WTC11 (cell line): ENCODE data around the gene FRRS1. TPM values are rescaled to one million over a fixed set of nuclear protein-coding genes. Genes with fewer than 3 reads are reported as not detected.

Experiments
- ATAC-seq: fragments of 200-7000 bp; cut with Tn5 transposase; 2 replicates; pipeline ENCODE4 v1.10.0; 2021; ENCODE audit warnings: mild to moderate bottlenecking, moderate library complexity
- CTCF ChIA-PET: fragments of 300-600 bp; sonication (Branson Sonifier 250); formaldehyde crosslinking; loops from one replicate; lab custom pipeline; 2021; ENCODE audit warnings: antibody characterized with exemption; lab: Charles Lee
- POLR2A ChIA-PET: fragments of 350-600 bp; sonication (Branson Sonifier 250); formaldehyde crosslinking; loops from one replicate; lab custom pipeline; 2021; ENCODE audit warnings: antibody characterized with exemption; lab: Charles Lee
- DNase-seq: peaks from one replicate; pipeline ENCODE4 v3.0.0; 2021; ENCODE audit warnings: low spot score
- H3K27ac Mint-ChIP-seq: 2 replicates; pipeline ENCODE4 v1.8.0; 2021; ENCODE audit warnings: mixed read lengths
- H3K27me3 Mint-ChIP-seq: 2 replicates; pipeline ENCODE4 v1.8.0; 2021; ENCODE audit warnings: low read depth, mild to moderate bottlenecking, moderate library complexity, mixed read lengths
- H3K36me3 Mint-ChIP-seq: 2 replicates; pipeline ENCODE4 v1.8.0; 2021; ENCODE audit warnings: mixed read lengths
- H3K4me1 Mint-ChIP-seq: 2 replicates; pipeline ENCODE4 v1.8.0; 2022; ENCODE audit warnings: mixed read lengths
- H3K4me3 Mint-ChIP-seq: 2 replicates; pipeline ENCODE4 v1.8.0; 2021; ENCODE audit warnings: mild to moderate bottlenecking, moderate library complexity, mixed read lengths
- H3K9me3 Mint-ChIP-seq: 2 replicates; pipeline ENCODE4 v1.8.0; 2021; ENCODE audit warnings: mixed read lengths
- AFF4 ChIP-seq: sonication (generic); formaldehyde crosslinking; IDR thresholded peaks from 2 replicates; pipeline ENCODE4 v1.8.1; 2023; ENCODE audit warnings: mild to moderate bottlenecking, missing genetic modification reagents, borderline replicate concordance
- FOXP4 ChIP-seq: sonication (generic); formaldehyde crosslinking; IDR thresholded peaks from 2 replicates; pipeline ENCODE4 v1.8.0; 2022; ENCODE audit warnings: mild to moderate bottlenecking, missing genetic modification reagents
- NR1H2 ChIP-seq: sonication (generic); formaldehyde crosslinking; IDR thresholded peaks from 2 replicates; pipeline ENCODE4 v1.9.0; 2021; ENCODE audit warnings: mild to moderate bottlenecking, moderate library complexity, missing genetic modification reagents
- PRDM15 ChIP-seq: sonication (generic); formaldehyde crosslinking; IDR thresholded peaks from 2 replicates; pipeline ENCODE4 v1.8.0; 2022; ENCODE audit warnings: missing genetic modification reagents
- ZBTB21 ChIP-seq: sonication (generic); formaldehyde crosslinking; IDR thresholded peaks from 2 replicates; pipeline ENCODE4 v1.8.1; 2023; ENCODE audit warnings: mild to moderate bottlenecking, missing genetic modification reagents, borderline replicate concordance
- ZNF138 ChIP-seq: sonication (generic); formaldehyde crosslinking; conservative IDR thresholded peaks from 2 replicates; pipeline ENCODE4 v1.8.1; 2022; ENCODE audit warnings: mild to moderate bottlenecking, moderate library complexity, missing genetic modification reagents
- ZNF219 ChIP-seq: sonication (generic); formaldehyde crosslinking; IDR thresholded peaks from 2 replicates; pipeline ENCODE4 v1.8.0; 2023; ENCODE audit warnings: missing genetic modification reagents, mild to moderate bottlenecking, borderline replicate concordance
- ZNF232 ChIP-seq: sonication (generic); formaldehyde crosslinking; IDR thresholded peaks from 2 replicates; pipeline ENCODE4 v1.8.0; 2022; ENCODE audit warnings: mild to moderate bottlenecking, missing genetic modification reagents
- ZNF423 ChIP-seq: fragments of 250-450 bp; sonication (Bioruptor Pico); IDR thresholded peaks from 2 replicates; pipeline ENCODE4 v2.1.2; 2022; ENCODE audit warnings: mild to moderate bottlenecking, moderate library complexity
- total RNA-seq: library from RNA; stranded (reverse); gene quantifications from 3 replicates; pipeline ENCODE4 v1.2.3, GENCODE V29; 2021
- TF ChIP-seq, protein P1 (sequence below): sonication (generic); formaldehyde crosslinking; IDR thresholded peaks from 2 replicates; pipeline ENCODE4 v1.8.1; 2023; ENCODE audit warnings: mild to moderate bottlenecking, missing genetic modification reagents, moderate library complexity
- TF ChIP-seq, protein P2 (sequence below): sonication (generic); formaldehyde crosslinking; IDR thresholded peaks from 2 replicates; pipeline ENCODE4 v1.8.1; 2022; ENCODE audit warnings: mild to moderate bottlenecking, missing genetic modification reagents, moderate library complexity, borderline replicate concordance
- TF ChIP-seq, protein P3 (sequence below): fragments of 200-600 bp; IDR thresholded peaks from 2 replicates; pipeline ENCODE4 v1.8.0; 2022; ENCODE audit warnings: antibody characterized with exemption
- TF ChIP-seq, protein P4 (sequence below): fragments of 250-450 bp; sonication (Bioruptor Pico); IDR thresholded peaks from 2 replicates; pipeline ENCODE4 v1.9.0; 2021; ENCODE audit warnings: mild to moderate bottlenecking

Gene FRRS1
- total RNA-seq, 1 experiment from 2014 or later: 6.2 TPM

DNA sequence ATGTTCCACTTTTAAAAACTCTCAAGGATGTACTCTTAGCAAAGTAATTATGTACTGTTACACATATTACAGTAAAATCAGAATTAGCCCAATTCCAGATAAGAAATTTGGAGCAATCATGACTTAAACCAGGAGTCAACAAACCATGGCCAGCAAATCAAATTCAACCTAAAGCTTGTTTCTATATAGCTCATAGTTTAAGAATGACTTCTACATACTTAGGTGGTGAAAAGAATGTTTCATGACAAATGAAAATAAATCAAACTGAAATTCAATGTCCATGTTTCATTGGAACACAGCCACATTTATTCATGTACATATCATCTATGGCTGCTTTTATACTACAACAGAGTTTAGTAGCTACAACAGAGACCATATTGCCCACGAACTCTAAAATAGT, 35.1 kb downstream of the FRRS1 start (continued):
- TF ChIP-seq PRDM15 (no peak), ZBTB21 (no peak), ZNF138 (CRISPR knock-in tag) (no peak), NR1H2 (no peak), AFF4 (CRISPR knock-in tag) (no peak), ZNF219 (CRISPR knock-in tag) (no peak), ZNF232 (no peak), FOXP4 (CRISPR knock-in tag) (no peak), ZNF423 (no peak)
- TF ChIP-seq, protein P1, sequence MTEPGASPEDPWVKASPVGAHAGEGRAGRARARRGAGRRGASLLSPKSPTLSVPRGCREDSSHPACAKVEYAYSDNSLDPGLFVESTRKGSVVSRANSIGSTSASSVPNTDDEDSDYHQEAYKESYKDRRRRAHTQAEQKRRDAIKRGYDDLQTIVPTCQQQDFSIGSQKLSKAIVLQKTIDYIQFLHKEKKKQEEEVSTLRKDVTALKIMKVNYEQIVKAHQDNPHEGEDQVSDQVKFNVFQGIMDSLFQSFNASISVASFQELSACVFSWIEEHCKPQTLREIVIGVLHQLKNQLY (CRISPR knock-in tag): no peak
- TF ChIP-seq, protein P2, sequence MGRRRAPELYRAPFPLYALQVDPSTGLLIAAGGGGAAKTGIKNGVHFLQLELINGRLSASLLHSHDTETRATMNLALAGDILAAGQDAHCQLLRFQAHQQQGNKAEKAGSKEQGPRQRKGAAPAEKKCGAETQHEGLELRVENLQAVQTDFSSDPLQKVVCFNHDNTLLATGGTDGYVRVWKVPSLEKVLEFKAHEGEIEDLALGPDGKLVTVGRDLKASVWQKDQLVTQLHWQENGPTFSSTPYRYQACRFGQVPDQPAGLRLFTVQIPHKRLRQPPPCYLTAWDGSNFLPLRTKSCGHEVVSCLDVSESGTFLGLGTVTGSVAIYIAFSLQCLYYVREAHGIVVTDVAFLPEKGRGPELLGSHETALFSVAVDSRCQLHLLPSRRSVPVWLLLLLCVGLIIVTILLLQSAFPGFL (CRISPR knock-in tag): no peak

- Mint-ChIP-seq H3K4me3 (no peak overlapping the region), H3K9me3 (no peaks in the 10 kb centered on the region), H3K27ac (no peak overlapping the region), H3K4me1 (peaks cover 25% of the 10 kb centered on the region), H3K36me3 (no peaks in the 10 kb centered on the region; the same call in 1 of the 2 replicates), H3K27me3 (no peaks in the 10 kb centered on the region)
- ChIA-PET POLR2A (no interaction called here), CTCF (interaction anchor here (0.9 to 1.4 kb wide), 3 partner anchors 9 to 38 kb away, joined by 3 to 5 read pairs (median 4); partner anchors contain the start of gene FRRS1)
- ATAC-seq (peak; percentile 89), DNase-seq (peak; percentile 27)
- TF ChIP-seq, protein P3, sequence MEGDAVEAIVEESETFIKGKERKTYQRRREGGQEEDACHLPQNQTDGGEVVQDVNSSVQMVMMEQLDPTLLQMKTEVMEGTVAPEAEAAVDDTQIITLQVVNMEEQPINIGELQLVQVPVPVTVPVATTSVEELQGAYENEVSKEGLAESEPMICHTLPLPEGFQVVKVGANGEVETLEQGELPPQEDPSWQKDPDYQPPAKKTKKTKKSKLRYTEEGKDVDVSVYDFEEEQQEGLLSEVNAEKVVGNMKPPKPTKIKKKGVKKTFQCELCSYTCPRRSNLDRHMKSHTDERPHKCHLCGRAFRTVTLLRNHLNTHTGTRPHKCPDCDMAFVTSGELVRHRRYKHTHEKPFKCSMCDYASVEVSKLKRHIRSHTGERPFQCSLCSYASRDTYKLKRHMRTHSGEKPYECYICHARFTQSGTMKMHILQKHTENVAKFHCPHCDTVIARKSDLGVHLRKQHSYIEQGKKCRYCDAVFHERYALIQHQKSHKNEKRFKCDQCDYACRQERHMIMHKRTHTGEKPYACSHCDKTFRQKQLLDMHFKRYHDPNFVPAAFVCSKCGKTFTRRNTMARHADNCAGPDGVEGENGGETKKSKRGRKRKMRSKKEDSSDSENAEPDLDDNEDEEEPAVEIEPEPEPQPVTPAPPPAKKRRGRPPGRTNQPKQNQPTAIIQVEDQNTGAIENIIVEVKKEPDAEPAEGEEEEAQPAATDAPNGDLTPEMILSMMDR: peak; percentile 19; the same call in 1 of the 2 replicates
- TF ChIP-seq, protein P4, sequence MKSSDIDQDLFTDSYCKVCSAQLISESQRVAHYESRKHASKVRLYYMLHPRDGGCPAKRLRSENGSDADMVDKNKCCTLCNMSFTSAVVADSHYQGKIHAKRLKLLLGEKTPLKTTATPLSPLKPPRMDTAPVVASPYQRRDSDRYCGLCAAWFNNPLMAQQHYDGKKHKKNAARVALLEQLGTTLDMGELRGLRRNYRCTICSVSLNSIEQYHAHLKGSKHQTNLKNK (CRISPR knock-in tag): no peak
These were observed 37.8 kb downstream of the FRRS1 start for GRCh38 chr1:99728494-99729235.
